GM20431 (cell line): Measurements from ENCODE around the gene SIL1.
"Not testable (repeated sequence)": the region's sequence is repeated elsewhere in the genome, so short reads cannot be mapped to it uniquely, and the experiment has no call there.

Experiments
- in situ Hi-C: fragments of 300-500 bp; cut with MseI, MboI; formaldehyde crosslinking; loops from one replicate; pipeline ENCODE4 v1.15.0; 2020; ENCODE audit warnings: low sequenced_read_pairs; ENCODE audit not compliant: unreplicated experiment

SIL1 gene

DNA sequence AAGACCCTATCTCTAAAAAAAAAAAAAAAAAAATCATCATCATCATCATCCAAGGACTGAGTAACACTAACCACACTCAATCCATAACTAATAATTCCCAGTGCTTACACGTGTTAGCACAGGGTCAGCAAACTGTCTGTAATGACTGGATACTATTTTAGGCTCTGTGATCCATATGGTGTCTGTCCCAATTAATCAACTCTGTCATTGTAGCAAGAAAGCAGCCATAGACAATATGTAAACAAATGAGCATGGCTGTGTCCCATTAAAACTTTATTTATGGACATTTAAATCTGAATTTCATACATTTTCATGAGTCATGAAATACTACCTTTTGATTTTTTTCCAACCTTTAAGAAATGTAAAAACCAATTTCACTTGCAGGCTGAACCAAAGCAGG, 148.4 kb downstream of the SIL1 start:
- in situ Hi-C loops = no loop called here

DNA sequence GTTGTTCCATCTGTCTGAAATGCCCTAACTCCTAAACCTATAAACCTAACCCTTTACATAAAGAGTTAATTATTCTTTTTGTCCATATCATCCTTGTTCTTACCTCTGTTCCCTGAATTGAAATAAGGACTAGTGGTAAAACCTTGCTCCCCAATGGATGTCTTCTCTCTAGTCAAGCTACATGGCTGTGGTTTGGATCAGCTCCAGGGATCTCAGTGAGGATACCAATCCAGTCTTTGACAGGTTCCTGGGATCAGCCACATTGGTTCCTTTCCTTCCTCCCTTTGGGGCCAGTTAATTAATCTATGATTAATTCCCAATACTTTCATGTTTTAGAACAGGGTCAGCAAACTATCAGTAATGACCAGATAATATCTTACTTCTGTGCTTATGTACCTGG, 151.6 kb downstream of the SIL1 start:
- in situ Hi-C loops = no loop called here

DNA sequence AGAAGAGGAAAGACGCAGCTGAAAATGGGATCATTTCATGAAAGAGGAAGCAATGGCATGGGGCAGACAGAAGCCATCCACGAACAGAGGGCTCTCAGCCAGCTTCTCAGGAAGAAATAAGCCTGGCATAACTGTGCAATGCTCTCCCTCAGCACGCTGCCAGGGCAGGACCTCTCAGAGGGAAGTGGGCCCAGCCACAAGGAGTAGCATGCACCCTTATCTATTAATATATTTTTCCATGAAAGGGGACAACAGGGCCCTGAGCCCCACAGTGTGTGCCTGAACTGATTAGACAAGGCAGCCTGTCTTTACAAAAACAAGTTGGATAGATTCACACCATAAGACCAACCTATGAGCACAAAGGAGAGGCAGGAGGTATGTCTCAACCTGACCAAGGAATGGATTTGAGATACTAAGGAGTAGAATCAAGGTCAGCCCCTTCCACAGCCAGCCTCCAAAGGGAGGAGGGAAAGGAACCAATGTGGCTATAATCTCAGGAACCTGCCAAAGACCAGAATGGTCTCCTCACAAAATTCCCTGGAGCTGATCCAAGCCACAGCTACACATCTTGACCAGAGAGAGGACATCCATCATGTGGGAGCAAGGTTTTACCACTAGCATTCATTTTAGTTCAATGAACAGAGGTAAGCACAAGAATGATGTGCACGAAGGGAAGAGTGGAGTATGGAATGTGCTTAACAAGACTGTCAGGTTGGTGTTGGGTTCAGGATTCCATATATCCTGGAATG, 154.8 kb downstream of the SIL1 start:
- in situ Hi-C loops = no loop called here

DNA sequence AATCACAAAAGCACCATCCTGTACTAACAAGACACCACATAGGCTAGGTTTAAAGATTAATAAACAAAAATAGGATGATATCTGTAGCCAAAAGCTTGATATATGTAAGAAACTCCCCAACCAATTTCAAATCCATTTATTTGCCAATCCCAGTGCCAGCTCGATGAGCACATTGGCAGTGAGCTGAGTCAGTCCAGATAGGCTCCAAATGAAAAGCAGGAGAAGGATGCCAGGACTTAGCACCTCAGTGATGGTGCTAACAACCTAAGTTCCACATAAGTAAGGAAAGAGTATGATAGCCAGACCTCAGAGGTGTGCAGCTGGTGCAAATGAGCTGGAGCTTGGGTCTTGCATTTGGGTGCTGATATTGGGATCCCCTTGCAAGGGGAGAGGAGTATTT, 158.1 kb downstream of the SIL1 start:
- in situ Hi-C loops = no loop called here

DNA sequence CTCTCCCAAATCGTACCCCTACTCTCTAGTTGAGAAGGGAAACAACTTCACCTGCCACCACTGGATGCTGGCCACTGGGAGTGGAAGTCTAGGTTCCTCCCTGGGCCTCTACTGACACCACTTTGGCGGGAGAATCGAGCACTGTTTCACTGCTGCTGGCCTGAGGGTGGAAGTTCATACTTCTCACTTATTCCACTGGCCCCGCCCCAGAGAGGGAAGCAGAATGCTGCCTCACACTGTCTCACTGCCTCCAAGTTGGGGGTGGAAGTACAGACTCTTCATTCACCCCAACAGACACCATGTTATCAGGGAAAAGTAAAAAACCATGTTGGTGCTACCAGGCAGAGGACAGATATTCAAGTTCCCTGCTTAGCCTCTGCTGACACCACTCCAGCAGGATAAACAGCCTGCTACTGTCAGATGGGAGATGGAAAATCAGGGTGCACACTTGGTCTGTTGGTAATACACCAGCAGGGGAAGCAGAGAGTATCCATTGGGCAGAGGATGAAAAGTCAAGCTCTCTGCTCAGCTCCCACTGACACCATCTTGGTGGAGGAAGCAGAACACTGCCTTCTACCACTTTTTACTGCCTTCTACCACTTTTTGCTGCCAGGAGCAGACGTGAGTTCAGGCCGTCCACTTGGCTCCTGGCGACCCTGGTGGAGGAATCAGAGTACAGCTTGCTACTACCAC, 159.4 kb downstream of the SIL1 start:
- in situ Hi-C loops = no loop called here

DNA sequence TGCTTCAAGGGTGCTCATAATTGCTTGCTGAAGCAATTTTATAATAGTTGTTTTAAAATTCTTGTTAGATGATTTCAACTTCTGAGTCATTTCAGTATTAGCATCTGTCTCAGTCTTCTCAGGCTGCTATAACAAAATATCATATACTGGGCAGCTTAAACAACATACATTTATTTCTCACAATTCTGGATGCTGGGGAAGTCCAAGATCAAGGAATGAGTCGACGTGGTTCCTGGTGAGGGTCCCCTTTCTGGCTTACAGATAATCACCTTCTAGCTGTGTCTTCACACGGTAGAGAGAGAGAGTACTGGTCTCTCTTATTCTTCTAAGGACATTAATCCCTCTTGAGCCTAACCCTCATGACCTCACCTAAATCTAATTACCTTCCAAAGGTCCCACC, 160.4 kb downstream of the SIL1 start:
- in situ Hi-C loops = no loop called here

DNA sequence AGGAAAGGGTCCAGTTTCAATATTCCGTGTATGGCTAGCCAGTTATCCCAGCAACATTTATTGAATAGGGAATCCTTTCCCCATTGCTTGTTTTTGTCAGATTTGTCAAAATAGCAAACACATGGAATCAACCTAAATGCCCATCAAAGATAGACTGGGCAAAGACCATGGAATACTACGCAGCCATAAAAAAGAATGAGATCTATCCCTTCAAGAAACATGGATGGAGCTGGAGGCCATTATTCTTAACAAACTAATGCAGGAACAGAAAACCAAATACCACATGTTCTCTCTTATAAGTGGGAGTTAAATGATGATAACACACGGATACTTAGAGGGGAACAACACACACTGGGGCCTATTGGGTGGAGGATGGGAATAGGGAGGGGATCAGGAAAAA, 161.8 kb downstream of the SIL1 start:
- in situ Hi-C loops = not testable (repeated sequence)

DNA sequence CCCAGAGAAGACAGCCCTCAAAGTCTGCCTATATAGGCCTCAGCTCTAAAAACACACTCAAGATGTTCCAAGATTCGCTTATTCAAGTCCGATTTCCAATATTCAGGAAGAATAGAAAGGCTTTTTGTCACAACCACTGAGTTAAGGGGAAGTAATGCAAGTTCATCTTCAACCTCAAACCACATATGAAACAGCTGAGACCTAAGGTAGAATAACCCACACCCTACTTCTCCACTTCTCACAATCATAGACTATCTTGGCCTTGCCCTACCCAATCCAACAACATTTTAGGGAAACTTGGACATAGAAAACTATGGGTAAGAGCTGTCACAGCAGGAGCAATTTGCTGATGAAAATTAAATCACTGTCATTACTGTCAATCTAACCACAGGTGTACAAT, 171.0 kb downstream of the SIL1 start:
- in situ Hi-C loops = no loop called here

DNA sequence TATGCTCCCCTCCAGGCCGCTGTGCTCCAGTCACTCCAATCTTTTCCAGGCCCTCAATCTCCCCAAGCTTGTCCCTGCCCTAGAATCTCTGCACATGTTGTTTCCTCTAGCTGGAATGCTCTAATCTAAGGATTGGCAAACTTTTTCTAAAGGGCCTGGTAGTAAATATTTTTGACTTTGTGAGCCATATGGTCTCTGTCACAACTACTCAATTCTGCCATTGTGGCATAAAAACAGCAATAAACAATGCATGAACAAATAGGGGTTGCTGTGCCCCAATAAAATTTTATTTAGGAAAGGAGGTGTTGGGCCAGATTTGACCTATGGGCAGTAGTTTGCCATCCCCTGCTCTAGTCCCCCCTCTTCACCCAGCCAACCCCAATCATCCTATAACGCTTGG, 172.5 kb downstream of the SIL1 start:
- in situ Hi-C loops = no loop called here

DNA sequence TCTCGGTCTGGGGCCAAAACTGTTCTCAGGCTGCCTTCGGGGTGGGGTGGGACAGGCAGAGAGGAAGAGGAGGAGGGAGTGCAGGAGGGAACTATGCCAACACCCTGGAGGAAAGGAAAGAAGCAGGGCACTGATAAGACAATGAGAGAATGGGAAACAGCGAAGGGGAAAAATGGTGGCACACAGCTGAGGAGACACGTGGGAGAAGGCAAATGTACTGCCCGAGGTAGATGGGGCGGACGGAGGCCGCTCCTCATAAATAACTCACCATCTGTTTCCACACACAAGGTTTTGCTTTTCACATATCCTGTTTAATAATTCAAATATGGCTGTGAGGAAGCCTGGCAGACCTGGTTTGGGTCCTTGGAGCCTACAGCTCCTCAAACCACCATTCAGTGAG, 174.9 kb downstream of the SIL1 start:
- in situ Hi-C loops = no loop called here

DNA sequence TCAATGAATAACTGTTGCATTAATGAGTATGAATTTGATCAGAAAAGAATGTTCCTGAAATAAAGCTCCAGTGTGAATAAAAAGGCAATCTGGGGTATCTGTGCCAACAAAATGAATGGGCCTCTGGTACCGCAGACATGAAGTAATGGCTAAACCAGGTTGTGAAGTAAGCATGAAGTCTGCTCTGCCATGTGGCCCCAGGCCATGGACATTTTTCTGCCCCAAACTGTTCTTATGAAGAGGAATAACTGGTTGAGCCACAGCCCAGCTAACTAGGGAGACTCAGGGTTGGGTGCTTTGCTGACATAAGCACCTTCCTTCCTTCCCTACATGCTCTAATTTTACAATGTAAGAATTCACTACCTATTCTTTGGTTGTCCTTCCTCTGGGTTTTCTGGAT, 175.6 kb downstream of the SIL1 start:
- in situ Hi-C loops = no loop called here

DNA sequence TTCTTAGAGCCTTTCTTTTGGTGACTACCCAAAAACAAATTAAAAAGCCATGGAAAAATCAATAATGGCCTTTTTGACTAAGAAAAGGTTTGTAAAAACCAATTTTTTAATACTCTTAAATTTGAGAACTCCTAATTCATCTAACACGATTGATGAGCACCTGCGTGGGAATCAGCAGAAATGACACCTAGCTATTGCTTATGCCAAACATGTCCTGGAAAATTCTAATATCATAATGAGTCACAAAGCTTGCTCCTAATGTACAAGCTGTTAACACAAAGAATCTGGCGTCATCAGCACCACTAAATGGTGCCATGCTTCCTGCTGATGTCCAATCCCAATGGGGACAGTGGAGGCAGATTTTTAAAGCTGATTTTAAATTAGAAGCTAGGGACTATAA, 176.8 kb downstream of the SIL1 start:
- in situ Hi-C loops = no loop called here

DNA sequence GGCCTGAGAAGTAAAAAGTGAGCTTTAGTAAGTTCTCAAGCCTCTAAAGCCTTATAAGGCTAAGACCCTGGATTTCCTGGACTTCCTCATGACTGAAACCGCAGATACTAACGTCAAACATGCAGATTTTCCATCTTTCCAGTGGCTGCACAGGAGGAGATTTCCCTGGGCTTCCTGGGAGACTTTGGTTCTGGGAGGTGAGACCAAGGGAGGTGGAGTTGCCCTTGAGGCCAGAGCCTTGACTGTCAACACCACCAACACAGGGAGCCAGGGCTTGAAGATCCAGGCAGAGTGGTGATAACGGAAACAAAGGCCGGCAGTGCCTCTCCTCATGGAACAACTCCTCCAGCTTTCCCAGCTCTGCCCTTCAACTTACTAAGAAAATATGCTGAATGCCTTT, 178.3 kb downstream of the SIL1 start:
- in situ Hi-C loops = no loop called here

DNA sequence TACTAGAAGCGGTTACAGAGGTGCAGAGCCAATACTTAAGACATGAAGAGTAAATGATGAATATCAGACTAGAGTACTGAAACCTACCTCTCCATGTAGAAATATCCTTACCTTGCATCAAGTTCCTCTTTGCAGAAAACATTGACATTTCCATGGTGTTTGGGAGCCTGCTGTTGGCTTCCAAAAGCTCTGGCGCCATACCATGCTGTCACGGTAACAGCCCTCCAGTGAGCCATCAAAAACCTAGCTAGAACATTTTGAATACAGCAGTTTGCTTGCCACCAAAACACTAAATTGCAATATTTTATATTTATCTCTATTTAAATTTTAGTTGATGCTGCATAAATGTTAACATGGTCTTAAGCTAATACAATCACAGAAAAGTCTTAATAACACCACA, 179.0 kb downstream of the SIL1 start:
- in situ Hi-C loops = no loop called here

DNA sequence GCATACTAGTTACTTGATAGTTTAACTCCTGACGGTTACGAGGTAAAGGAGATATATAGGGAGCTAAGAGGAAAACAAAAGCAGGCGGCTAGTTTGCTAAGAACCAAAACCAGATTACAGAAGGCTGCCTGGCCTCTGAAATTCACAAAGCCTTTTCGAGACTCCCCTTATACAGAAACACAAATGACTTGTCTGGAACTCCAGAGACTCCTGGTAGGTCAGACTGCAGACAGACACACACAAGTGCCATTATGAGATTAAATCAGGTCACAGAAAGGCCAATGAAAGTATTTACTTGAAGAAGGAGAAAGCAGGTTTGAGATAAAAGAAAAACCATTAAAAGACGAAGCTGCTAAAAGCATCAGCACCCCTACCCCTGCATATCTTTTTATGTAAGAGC, 180.5 kb downstream of the SIL1 start:
- in situ Hi-C loops = no loop called here

DNA sequence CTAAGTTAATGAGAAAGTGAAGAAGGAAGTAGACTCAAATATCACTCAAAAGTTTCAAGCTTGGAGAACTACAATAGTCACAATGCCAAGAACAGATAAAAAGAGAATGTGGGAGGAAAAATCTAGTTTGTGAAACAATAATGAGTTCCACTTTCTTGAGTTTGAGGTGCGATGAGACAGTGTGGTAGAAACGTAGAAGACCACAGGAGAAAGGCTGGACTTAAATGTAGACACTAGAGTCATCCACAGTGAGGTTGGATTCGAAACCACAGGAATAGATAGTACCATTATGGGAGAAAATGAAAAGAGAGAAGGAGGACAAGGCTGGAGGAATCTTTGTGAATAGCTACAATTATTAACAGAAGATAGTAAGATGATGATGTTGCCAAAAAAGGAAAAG, 182.0 kb downstream of the SIL1 start:
- in situ Hi-C loops = no loop called here

DNA sequence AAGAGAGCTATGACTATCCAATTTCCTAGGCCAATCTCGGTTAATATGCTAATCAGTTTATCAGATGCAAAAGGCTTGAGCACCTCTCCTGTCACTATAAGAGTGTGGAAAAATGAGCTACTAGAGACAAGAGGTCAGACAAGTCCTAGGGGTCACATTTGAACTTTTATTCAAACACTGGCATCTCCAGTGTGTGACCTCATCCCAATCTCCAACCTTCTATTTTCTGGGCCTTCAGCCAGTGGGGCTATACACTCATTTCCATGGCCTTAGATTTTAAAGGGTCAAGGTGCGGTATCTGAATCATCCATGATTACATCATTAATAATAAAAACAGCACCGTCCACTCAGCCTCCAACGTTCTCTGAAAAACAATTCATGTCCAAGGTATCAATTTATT, 183.4 kb downstream of the SIL1 start:
- in situ Hi-C loops = no loop called here

DNA sequence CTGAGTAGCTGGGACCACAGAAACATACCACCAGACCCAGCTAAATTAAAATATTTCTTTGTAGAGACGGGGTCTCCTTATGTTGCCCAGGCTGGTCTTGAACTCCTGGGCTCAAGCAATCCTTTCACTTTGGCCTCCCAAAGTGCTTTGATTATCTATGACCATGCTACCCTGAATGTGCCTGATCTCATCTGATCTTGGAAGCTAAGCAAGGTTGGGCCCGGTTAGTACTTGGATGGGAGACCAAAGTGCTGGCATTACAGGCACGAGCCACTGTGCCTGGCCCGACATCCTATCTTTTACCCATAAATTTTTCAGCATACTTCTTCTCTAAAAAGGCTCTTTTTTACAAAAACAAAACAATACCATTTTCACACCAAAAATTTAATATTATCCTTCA, 186.0 kb downstream of the SIL1 start:
- in situ Hi-C loops = no loop called here

DNA sequence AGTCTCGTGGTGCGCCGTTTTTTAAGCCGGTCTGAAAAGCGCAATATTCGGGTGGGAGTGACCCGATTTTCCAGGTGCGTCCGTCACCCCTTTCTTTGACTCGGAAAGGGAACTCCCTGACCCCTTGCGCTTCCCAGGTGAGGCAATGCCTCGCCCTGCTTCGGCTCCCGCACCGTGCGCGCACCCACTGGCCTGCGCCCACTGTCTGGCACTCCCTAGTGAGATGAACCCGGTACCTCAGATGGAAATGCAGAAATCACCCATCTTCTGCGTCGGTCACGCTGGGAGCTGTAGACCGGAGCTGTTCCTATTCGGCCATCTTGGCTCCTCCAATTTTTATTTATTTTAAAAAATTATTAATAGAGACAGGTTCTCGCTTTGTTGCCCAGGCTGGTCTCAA, 187.0 kb downstream of the SIL1 start:
- in situ Hi-C loops = not testable (repeated sequence)

DNA sequence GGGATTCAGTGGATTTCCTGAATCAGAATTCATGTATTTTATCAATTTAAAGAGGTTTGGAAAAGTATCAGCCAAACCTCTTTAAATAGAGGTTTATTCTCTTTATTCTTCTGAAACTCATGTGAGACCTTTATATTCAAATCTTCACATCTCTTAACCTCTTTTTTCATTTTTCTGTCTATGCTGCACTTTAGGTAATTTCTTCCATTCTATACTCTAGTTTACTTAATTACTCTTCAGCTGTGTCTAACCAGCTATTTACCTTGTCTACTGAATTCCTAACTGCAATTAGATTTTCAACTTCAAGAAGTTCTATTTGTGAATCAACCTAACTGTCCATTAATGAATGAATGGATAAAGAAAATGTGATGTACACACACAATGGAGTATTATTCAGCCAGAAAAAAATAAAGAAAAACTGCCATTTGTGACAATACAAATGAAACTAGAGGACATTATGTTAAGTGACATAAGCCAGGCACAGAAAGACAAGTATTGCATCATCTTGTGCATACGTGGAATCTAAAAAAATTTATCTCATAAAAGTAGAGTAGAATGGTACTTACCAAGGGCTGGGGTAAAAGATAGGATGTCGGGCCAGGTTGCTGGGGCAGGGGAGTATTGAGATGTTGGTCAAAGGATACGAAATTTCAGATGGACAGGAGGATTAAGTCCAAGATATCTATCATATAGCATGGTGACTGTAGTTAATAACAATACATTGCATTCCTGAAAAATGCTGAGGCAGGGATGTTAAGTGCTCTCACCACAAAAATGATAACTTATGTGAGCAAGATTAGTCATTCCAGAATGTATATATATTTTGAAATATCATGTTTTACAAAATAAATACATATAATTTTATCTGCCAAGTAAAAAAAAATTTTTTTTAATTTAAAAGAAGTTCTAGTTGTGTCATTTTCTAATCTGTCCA, 193.5 kb downstream of the SIL1 start:
- in situ Hi-C loops = no loop called here

DNA sequence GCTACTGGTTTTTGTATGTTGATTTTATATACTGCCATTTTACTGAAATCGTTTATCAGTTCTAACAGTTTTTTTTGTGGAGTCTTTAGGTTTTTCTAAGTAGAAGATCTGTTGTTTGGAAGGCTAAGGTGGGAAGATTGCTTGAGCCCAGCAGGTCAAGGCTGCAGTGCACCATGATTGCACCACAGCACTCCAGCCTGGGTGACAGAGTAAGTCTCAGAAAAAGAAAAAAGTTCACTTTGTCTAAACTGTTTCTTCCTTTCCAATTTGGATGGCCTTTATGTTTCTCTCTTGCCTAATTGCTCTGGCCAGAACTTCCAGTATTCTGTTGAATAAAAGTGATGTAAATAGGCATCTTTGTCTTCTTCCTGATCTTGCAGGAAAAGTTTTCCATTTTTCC, 198.5 kb downstream of the SIL1 start:
- in situ Hi-C loops = no loop called here
